NOMO-1 treated with DMSO at 0.1 percent for 48 hours (cell line): ENCODE data around the gene PKMYT1.
"Not testable (repeated sequence)": the region's sequence is repeated elsewhere in the genome, so short reads cannot be mapped to it uniquely, and the experiment has no call there.

Experiments used
- DNase-seq: peaks from one replicate; lab custom pipeline; 2025; ENCODE audit not compliant: unreplicated experiment; lab: John Stamatoyannopoulos, UW

The PKMYT1 gene

DNA sequence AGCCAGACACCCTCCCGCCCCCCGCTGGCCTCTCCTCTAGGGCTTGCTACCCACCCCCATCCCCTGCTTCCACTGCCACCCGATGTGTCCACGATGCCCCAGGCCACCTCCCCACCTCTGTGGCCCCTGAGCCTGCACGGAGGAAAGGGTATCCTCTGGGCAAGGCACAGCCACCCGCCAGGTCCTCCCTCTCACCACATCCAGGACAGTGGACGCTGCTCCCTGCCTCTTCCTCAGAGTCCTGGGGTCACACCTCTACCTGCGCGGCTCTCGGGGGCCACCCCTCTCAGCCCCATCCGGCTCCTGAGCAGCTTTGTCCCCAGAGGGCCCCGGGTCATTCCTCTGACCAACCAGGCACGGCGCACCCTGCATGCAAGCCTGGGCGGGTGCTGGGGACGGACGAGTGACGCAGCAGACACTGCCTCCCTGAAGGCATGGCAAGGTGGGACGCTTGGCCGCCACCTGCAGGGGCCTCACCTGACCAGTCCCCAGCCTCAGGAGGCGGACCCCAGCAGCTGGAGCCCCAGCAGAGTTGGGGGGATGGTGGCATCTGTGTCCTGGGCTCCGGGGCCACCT lies 43.7 kb downstream of the PKMYT1 start:
- DNase-seq, result no peak

GRCh38 chr16:2934450-2934849 lies 45.8 kb downstream of the PKMYT1 start:
- no peak for DNase-seq

GRCh38 chr16:2933701-2934100 lies 46.5 kb downstream of the PKMYT1 start:
- DNase-seq, result no peak

DNA sequence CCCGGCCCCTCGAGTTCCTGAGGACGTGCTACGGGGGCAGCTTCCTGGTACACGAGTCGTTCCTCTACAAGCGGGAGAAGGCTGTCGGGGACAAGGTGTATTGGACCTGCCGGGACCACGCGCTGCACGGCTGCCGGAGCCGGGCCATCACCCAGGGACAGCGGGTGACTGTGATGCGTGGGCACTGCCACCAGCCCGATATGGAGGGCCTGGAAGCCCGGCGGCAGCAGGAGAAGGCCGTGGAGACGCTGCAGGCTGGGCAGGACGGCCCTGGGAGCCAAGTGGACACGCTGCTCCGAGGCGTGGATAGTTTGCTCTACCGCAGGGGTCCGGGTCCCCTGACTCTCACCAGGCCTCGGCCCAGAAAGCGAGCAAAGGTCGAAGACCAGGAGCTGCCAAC lies 47.1 kb downstream of the PKMYT1 start:
- DNase-seq, result no peak

DNA sequence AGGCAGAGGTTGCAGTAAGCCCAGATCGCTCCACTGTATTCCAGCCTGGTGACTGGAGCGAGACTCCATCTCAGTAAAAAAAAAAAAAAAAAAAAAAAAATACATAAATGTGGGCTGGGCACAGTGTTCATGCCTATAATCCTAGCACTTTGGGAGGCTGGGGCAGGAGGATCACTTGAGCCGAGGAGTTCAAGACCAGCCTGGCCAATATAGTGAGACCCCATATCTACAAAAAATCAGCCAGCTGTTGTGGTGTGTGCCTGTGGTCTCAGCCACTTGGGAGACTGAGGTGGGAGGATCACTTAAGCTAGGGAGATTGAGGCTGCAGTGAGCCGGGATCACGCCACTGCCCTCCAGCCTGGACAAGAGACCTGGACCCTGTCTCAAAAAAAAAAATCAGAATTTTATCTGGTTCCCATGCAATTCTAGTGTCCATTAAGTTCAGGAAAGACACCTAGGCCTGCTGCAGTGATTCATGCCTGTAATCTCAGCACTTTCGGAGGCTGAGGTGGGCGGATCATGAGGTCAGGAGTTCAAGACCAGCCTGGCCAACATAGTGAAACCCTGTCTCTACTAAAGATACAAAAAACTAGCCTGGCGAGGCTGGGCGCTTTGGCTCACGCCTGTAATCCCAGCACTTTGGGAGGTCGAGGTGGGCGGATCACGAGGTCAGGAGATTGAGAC lies 48.9 kb downstream of the PKMYT1 start:
- DNase-seq, result not testable (repeated sequence)

DNA sequence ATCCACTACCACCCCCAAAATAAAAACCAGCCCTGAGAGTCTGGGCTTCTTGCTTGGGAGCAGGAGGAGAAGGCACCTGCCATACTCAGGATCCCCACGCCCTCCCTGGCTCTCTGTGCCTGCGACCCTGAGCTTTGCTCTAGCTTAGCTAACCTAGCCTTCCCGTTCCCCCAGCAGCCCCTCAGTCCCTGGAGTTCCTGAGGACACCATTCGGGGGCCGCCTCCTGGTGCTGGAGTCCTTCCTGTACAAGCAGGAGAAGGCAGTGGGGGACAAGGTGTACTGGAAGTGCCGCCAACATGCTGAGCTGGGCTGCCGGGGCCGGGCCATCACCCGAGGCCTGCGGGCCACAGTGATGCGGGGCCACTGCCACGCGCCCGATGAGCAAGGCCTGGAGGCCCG lies 50.0 kb downstream of the PKMYT1 start:
- no peak for DNase-seq

DNA sequence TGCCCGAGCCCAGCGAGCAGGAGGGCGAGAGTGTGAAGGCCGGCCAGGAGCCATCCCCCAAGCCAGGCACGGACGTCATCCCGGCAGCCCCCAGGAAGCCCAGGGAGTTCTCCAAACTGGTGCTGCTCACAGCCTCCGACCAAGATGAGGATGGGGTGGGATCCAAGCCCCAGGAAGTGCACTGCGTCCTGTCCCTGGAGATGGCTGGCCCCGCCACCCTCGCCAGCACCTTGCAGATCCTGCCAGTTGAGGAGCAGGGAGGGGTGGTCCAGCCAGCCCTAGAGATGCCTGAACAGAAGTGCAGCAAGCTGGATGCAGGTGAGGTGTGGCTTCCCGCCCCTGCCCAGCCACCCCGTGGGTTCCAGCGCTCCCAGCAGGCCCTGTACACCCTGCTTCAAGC lies 50.6 kb downstream of the PKMYT1 start:
- no peak for DNase-seq

DNA sequence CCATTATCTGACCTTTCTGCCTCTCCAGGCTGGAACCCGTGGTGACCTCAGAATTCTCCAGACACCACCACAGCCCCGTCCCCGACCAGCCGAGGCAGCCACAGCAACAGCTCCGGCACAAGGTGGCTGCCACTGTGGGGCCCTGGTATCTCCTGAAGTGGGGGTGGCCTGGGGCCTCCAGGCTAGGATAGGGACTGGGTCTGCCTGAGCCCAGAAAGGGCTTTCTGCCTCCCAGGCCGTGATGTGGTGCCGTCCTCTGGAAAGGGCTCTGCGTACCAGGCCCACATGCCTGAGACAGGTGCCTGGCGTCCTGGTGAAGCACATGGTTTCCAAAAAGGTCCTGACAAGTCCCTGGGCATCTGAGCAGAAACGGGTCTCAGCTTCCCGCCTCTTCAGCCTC lies 51.5 kb downstream of the PKMYT1 start:
- DNase-seq, result no peak

GRCh38 chr16:2928151-2928550 lies 52.1 kb downstream of the PKMYT1 start:
- DNase-seq, result not testable (repeated sequence)

GRCh38 chr16:2927010-2927646 lies 53.1 kb downstream of the PKMYT1 start:
- peak; percentile 79 for DNase-seq

DNA sequence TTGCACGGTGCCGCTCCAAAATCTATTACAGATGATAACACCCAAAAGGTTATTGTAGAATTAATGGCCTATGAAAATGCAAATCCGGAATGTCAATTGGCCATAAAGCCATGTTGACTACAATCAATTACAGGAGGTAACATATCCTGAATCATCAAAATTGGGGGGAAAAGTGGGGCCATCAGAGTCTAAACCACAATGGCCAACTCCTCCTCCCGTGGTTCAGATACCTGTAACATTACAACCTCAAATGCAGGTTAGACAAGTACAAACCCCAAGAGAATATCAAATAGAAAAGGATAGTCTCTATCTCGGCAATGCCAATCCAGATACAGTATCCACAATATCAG lies 53.6 kb downstream of the PKMYT1 start:
- no peak for DNase-seq

DNA sequence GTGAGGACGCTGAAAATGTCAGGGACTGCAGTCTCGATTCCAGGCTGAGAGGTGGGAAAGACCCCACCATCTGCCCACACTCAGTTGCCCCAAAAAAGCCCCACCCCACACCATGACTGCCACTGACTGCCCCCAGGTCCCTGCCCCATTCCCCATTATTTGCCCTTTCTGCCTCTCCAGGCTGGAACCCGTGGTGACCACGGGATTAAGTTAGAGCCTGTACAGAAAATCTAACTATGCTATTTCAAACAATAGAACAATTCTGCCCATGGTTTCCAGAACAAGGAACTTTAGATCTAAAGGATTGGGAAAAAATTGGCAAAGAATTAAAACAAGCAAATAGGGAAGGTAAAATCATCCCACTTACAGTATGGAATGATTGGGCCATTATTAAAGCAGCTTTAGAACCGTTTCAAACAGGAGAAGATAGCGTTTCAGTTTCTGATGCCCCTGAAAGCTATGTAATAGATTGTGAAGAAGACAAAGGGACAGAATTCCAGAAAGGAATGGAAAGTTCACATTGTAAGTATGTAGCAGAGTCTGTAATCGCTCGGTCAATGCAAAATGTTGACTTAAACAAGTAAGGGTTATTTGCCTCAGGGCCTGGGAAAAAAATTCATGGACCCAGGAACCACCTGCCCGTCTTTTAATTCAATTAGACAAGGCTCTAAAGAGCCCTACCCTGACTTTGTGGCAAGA lies 54.1 kb downstream of the PKMYT1 start:
- no peak for DNase-seq

DNA sequence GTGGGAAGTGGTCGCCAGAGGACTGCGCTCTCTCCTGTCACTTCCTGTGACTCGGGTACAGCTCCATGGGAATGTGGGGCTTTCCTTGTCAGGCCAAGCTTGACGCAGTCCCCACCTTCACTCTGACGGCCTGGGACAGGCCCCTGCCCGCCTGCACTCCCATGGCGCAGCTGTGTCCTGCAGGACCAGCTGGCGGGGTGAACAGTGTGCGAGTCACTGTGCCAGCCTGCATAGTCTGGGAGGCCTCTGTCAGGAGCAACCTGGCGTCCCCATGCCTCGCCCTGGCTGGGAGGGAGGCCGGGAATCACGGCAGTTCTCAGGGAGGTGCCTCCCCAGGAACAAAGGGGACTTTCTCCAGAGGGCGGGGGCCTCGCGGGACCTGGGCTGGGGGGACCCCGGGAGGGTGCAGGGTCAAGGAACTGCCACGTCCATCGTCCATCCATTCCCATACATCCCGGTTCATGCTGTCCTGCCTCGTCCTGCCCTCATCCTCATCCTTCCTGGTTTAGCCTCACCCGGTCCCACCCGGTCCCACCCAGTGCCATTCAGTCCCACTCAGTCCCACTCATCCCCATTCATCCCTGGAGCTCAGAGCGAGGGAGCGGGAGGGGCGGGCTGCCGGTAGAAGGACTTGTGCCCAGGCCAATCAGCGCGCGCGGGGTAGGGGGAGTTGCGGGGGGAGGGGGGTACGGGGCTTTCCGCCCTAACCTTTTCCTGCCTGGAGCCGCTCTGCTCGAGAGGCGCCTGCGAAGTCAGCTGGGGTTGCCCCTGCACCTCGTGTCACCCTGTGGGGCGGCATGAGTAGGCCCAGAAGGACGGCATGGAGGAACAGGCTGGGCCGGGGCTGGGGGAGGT lies 55.1 kb downstream of the PKMYT1 start:
- no peak for DNase-seq

GRCh38 chr16:2923481-2923880 lies 56.8 kb downstream of the PKMYT1 start:
- no peak for DNase-seq
